ENCODE measurements around the gene CDC42BPB.

CDC42BPB gene

GRCh38 chr14:102891111-102891510, 166.2 kb downstream of the CDC42BPB start:
- DNase-seq, result no peak

GRCh38 chr14:102889615-102890014, 167.7 kb downstream of the CDC42BPB start:
- DNase-seq, result no peak

GRCh38 chr14:102888748-102889147, 168.6 kb downstream of the CDC42BPB start:
- no peak for DNase-seq

GRCh38 chr14:102885737-102886447, 171.5 kb downstream of the CDC42BPB start:
- DNase-seq, result no peak

- no peak for DNase-seq
Observed at GRCh38 chr14:102883554-102883953, 173.8 kb downstream of the CDC42BPB start.

DNA sequence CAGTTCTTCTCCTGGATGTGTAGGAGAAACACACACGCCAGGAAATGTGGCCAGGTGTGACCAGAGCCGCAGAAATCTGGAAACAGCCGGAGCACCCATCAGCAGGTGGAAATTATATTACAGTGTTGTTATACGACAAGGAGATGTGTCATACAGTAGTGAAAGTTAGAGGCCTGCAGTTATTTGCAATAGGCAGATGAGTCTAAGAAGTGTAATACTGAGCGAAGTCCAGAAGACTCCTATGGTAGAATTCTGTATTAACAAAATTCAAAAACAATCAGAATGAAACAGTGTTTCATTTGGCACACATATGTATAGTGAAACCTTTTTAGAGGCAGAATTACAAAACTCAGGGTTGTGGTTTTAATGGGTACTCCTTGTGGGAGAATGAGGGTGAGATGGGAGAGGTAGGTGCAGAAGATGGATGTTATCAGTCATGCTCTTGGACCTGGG, 174.2 kb downstream of the CDC42BPB start:
- no peak for DNase-seq

Data from NCI-H2081 treated with DMSO at 0.1 percent for 48 hours (cell line).